GM12891 (cell line): ENCODE data around the gene LNX1.

ENCODE experiments used
- DNase-seq: peaks from one replicate; pipeline ENCODE4 v3.0.0; 2011; ENCODE audit warnings: low spot score; ENCODE audit not compliant: insufficient read length
- FAIRE-seq: peaks from 2 replicates; lab custom pipeline; 2011; peaks lifted over from hg19 to GRCh38; lab: Jason Lieb, UNC
- PAX5 ChIP-seq: IDR thresholded peaks from 2 replicates; pipeline ENCODE4 v1.6.1; 2011; ENCODE audit warnings: low read length, moderate library complexity, mild to moderate bottlenecking; ENCODE audit not compliant: insufficient read depth, severe bottlenecking
- POLR2A ChIP-seq: IDR thresholded peaks from 2 replicates; pipeline ENCODE4 v1.6.1; 2011; ENCODE audit warnings: low read depth, low read length, control low read depth
- POLR2AphosphoS5 ChIP-seq: IDR thresholded peaks from 2 replicates; pipeline ENCODE4 v1.6.1; 2011; ENCODE audit warnings: low read depth, low read length, control low read depth
- POU2F2 ChIP-seq: IDR thresholded peaks from 2 replicates; pipeline ENCODE4 v1.6.1; 2011; ENCODE audit warnings: low read depth, mild to moderate bottlenecking, control low read depth, low read length, moderate library complexity
- SPI1 ChIP-seq: IDR thresholded peaks from 2 replicates; pipeline ENCODE4 v1.6.1; 2011; ENCODE audit warnings: low read depth, low read length, control low read depth
- TAF1 ChIP-seq: IDR thresholded peaks from 2 replicates; pipeline ENCODE4 v1.6.1; 2011; ENCODE audit warnings: low read depth, low read length, control low read depth

Gene LNX1

DNA sequence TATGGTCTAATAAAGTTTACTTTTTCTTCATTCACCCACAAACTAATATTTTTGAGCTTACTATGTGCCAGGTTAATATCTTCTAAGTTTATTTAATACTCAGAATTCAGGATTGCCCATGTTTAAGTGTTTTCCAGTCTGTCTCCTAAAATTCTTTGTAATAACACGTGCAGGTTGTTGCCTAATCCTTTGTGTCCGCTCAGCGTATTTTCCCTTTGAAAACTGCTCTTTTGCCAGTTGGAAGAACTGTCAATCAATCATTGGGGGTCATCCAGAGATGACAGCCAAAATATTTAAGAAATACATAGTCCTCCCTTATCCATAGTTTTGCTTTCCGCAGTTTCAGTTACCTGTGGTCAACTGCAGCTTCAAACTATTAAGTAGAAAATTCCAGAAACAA lies 63.4 kb downstream of the LNX1 start:
- DNase-seq (no peak), FAIRE-seq (no peak)
- TF ChIP-seq POLR2A (no peak), POU2F2 (no peak), SPI1 (no peak), TAF1 (no peak), POLR2AphosphoS5 (no peak), PAX5 (no peak)

DNA sequence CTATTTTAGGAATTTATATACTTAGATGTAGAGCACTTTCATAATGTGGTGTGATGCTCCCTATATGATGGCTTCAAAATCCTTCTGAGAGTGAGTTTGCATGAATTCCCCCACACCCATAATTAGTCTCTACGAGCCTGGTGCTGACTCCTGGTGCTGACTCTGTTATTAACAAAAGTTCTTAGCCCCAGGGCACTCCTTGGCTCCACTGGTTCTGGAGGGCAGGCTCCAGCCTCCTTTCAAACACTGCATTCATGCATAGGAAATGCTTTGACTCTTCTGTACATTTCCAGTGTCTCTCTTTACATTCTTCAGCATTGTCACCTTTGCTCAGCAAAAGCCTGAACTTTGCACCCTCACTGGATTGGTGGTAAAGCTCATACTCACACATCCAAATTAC lies 64.0 kb downstream of the LNX1 start:
- FAIRE-seq (no peak), DNase-seq (no peak)
- TF ChIP-seq POLR2A = no peak
- no peak for TF ChIP-seq PAX5
- TF ChIP-seq SPI1 = no peak
- no peak for TF ChIP-seq TAF1
- TF ChIP-seq POLR2AphosphoS5 = no peak
- TF ChIP-seq POU2F2 = no peak

DNA sequence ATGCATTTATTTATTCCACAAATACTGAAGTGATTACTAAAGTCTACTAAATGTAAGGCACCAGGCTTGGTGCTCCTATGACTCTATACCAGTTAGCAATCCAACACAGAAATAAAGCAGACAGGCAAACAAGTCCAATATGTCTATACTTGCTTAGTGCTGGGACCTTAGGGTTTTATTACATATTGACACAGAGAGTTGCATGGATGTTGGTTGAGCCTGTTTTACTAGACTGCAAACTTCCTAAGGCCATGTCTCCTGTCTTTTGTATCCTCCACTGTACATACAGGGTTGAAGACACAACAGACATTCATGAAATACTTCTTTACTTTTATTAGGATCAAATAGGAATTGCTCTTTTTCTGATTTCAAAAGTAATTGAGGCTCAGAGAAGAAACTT lies 69.0 kb downstream of the LNX1 start:
- TF ChIP-seq PAX5 (no peak), POU2F2 (no peak), TAF1 (no peak), SPI1 (no peak), POLR2A (no peak), POLR2AphosphoS5 (no peak)
- no peak for FAIRE-seq
- DNase-seq = no peak

DNA sequence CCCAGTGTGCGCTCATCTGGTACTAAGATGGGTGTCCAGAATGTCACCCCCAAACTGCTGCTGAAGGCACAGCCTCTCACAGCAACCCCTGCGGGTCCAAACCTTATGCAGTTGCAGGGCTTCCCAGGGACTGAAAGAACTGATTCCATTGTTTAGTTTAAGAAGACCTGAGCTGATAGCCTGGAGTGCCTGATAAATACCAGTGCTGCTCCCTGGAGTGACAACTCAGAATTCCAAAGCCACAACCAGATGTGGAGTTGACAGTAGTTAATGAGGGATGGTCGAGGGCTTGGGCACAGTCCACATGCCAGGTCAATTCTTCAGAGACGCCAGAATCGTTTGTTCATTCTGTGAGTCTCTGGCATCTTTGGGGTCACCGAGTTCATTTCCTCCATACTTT lies 71.2 kb downstream of the LNX1 start:
- TF ChIP-seq TAF1 = no peak
- TF ChIP-seq POLR2A = no peak
- no peak for TF ChIP-seq PAX5
- no peak for TF ChIP-seq SPI1
- TF ChIP-seq POLR2AphosphoS5 = no peak
- no peak for TF ChIP-seq POU2F2
- no peak for DNase-seq
- FAIRE-seq = no peak

DNA sequence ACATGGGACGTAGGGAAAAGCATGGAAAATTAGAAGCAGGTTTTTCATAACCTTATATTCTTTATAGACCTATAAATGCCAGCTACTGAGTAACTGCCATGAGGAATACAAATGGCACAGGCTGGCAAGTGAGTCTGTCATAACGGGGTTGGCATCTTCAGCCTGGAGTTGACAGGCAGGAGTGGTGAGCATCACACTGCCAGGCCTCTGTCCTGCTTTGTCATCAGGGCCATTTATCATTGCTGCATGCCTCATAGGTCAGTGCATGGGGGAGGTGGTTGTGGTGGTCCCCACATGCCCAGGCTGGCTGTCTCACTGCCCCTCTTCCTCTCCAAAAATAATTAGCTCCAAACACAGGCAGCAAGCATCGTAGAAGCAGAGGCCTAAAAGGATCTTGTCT lies 72.5 kb downstream of the LNX1 start:
- no peak for FAIRE-seq
- TF ChIP-seq SPI1 (no peak), POU2F2 (no peak), POLR2A (no peak), TAF1 (no peak), POLR2AphosphoS5 (no peak), PAX5 (no peak)
- no peak for DNase-seq

DNA sequence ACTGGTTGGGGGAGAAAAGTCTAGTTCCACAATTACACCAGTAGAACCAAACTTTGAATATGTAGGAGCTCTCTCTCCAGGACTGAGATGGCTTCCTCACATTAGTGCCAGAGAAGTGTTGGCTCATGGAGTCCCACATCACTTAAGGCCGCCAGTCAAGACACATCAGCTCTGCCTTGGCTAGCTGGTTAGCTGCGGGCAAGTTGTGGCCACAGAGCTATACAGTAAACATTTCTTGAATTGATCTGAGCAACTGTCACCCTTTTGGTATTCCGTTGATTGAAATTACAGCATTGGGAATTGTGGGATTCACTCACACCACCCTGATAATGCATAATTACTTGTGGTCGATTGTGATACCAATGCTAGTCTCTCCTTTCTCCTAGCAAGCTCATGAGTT lies 76.2 kb downstream of the LNX1 start:
- FAIRE-seq (no peak), DNase-seq (no peak)
- TF ChIP-seq POU2F2 = no peak
- no peak for TF ChIP-seq TAF1
- no peak for TF ChIP-seq SPI1
- TF ChIP-seq POLR2AphosphoS5 = no peak
- no peak for TF ChIP-seq POLR2A
- no peak for TF ChIP-seq PAX5

DNA sequence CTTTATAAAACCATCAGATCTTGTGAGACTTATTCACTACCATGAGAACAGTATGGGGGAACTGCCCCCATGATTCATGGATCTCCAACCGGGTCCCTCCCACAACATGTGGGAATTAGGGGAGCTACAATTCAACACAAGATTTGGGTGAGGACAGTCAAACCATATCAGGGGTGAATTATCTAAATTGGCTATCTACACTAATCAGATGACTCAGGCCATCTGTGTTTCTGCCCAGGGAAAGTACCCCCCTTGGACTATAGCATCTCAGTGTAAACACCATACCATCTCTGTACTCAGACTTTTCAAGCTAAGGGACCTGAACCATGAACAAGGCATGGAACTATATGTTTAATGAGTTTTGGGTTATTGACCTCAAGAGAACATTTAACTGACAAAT lies 76.8 kb downstream of the LNX1 start:
- no peak for FAIRE-seq
- TF ChIP-seq TAF1 (no peak), POLR2AphosphoS5 (no peak), POLR2A (no peak), PAX5 (no peak), SPI1 (no peak), POU2F2 (no peak)
- DNase-seq = no peak

DNA sequence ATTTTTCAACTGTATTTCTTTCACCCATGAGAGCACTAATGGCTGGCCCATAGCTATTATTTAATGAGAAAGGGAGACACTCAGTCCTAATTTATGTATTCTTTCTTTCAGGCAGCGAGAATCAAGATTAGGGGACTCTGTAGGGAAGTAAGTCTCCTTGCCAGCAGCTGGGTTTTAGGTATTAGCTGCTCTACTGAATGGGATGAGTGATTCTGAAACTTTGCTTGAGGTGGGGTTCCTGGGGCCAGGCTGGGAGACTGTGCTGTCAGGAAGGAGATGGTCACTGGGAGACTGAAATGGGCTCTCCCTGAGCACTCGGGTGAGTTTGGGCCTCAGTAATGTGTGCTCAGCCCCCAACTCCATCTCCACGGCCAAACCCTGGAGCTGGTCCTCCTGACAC lies 78.7 kb downstream of the LNX1 start:
- DNase-seq (no peak), FAIRE-seq (no peak)
- no peak for TF ChIP-seq POLR2AphosphoS5
- no peak for TF ChIP-seq SPI1
- no peak for TF ChIP-seq TAF1
- TF ChIP-seq POU2F2 = no peak
- TF ChIP-seq PAX5 = no peak
- TF ChIP-seq POLR2A = no peak

DNA sequence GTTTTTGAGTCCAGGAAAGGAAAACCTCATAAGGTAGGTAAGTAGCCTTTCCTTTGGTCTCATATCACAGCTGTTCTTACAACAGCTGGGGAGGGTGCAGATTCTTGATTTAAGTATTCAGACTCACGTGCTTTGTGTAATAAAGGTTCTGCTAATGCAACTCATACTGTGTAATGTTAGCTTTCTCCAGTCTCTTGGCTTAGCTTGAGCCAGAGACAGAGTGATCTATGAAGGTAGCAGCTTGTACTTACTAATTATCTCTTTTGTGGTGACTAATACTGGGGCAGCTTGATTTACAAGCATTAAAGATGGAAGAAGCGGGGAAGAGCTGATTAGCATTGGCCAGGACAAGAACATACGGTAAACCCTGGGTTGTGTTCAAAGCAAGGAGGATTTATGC lies 80.3 kb downstream of the LNX1 start:
- DNase-seq (no peak), FAIRE-seq (no peak)
- TF ChIP-seq POLR2A (no peak), POLR2AphosphoS5 (no peak), PAX5 (no peak), POU2F2 (no peak), TAF1 (no peak), SPI1 (no peak)

DNA sequence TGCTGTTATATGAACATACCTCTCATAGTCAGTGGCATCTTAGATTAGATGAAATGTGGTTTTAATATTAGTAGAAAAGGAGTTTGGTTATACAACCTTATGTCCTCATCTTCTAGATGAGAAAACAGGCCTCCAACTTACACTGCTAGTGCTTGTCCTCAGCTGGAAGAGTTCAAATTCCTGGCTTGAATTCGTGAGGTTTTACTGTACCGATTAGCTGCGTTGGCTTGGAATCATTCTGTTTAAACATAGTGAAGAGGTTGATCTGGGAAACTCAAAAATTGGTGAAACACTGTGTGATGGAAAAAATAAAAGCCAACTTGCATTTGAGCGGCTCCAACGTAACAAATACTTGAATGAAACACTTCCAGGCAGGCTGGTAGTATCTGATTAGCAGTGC lies 81.0 kb downstream of the LNX1 start:
- DNase-seq (no peak), FAIRE-seq (no peak)
- TF ChIP-seq PAX5 = no peak
- no peak for TF ChIP-seq POLR2AphosphoS5
- TF ChIP-seq TAF1 = no peak
- TF ChIP-seq POU2F2 = no peak
- no peak for TF ChIP-seq SPI1
- TF ChIP-seq POLR2A = no peak

DNA sequence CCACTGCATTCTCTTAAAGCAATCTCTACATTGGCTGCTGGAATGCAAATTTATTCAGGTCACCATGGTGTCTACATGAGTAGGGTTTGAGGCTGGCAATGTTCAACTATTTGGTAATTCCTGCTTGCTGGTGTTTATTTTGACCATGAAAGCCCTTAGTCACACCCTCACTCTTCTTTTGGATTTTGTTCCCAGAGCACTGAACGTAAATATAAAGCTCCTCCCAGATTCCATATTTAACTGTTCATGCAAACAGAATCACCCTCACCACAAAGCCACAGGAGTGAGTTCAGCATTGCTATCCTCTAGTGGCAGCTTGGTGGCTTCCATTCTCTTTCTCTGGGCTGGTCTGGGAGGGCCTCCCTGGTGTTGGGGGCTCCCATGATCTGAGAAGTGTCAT lies 82.8 kb downstream of the LNX1 start:
- FAIRE-seq (no peak), DNase-seq (no peak)
- no peak for TF ChIP-seq POU2F2
- no peak for TF ChIP-seq SPI1
- no peak for TF ChIP-seq POLR2AphosphoS5
- no peak for TF ChIP-seq POLR2A
- TF ChIP-seq PAX5 = no peak
